Ectodermal cell (in vitro differentiated cells): Measurements from ENCODE around the gene CD300LG.
A peak's percentile ranks its signal among the peaks of the same experiment; 100 is the strongest.

Experiments
- H3K27ac ChIP-seq: 2 replicates; pipeline ENCODE4 v1.7.0; 2013; ENCODE audit warnings: mild to moderate bottlenecking, low read depth, low read length; ENCODE audit not compliant: insufficient read depth, poor library complexity, severe bottlenecking
- H3K27me3 ChIP-seq: 2 replicates; pipeline ENCODE4 v1.7.0; 2013; ENCODE audit warnings: mild to moderate bottlenecking, low read length; ENCODE audit not compliant: insufficient read depth, control insufficient read depth, poor library complexity, severe bottlenecking
- H3K36me3 ChIP-seq: one replicate; pipeline ENCODE4 v1.7.0; 2013; ENCODE audit warnings: low read length; ENCODE audit not compliant: control insufficient read depth, insufficient read depth
- H3K4me1 ChIP-seq: one replicate; pipeline ENCODE4 v1.7.0; 2013; ENCODE audit warnings: low read length; ENCODE audit not compliant: control insufficient read depth, insufficient read depth
- H3K4me3 ChIP-seq: 2 replicates; pipeline ENCODE4 v1.7.0; 2013; ENCODE audit warnings: low read depth, low read length, control low read depth; ENCODE audit not compliant: insufficient read depth
- H3K9me3 ChIP-seq: 2 replicates; pipeline ENCODE4 v1.7.0; 2013; ENCODE audit warnings: mild to moderate bottlenecking, low read length, moderate library complexity; ENCODE audit not compliant: control insufficient read depth
- WGBS, 2 experiments: methylation state at CpG; one replicate each; pipeline ENCODE4 v1.1.7; 2013; ENCODE audit warnings: missing lambda C conversion rate in 2 of 2; 5-methylcytosine and 5-hydroxymethylcytosine counted together

Gene CD300LG

GRCh38 chr17:43823350-43824084 is 23.5 kb upstream of the CD300LG start:
- H3K36me3 ChIP-seq = no peaks in the 10 kb centered on the region
- no peaks in the 10 kb centered on the region for H3K27me3 ChIP-seq
- no peak overlapping the region for H3K27ac ChIP-seq
- WGBS, 2 experiments = 88 to 96% methylated on average over 8 to 10 of the region's 10 CpGs
- no peaks in the 10 kb centered on the region for H3K9me3 ChIP-seq
- no peaks in the 10 kb centered on the region for H3K4me1 ChIP-seq
- no peak overlapping the region for H3K4me3 ChIP-seq

- 91 to 95% methylated on average over 12 of the region's 12 CpGs for WGBS, 2 experiments
Measured at GRCh38 chr17:43825567-43825966, 21.4 kb upstream of the CD300LG start.

GRCh38 chr17:43826206-43826605 is 20.8 kb upstream of the CD300LG start:
- H3K4me1 ChIP-seq = no peaks in the 10 kb centered on the region
- no peaks in the 10 kb centered on the region for H3K36me3 ChIP-seq
- no peaks in the 10 kb centered on the region for H3K27me3 ChIP-seq
- no peak overlapping the region for H3K27ac ChIP-seq
- no peak overlapping the region for H3K4me3 ChIP-seq
- WGBS, 2 experiments = 93 to 95% methylated on average over 7 of the region's 7 CpGs
- no peaks in the 10 kb centered on the region for H3K9me3 ChIP-seq

More at GRCh38 chr17:43825567-43825966, 21.4 kb upstream of the CD300LG start:
- Histone ChIP-seq H3K36me3 (no peaks in the 10 kb centered on the region), H3K4me1 (no peaks in the 10 kb centered on the region), H3K27ac (no peak overlapping the region), H3K4me3 (no peak overlapping the region), H3K9me3 (no peaks in the 10 kb centered on the region), H3K27me3 (no peaks in the 10 kb centered on the region)

GRCh38 chr17:43827596-43827995 is 19.4 kb upstream of the CD300LG start:
- no peak overlapping the region for H3K27ac ChIP-seq
- no peaks in the 10 kb centered on the region for H3K36me3 ChIP-seq
- H3K27me3 ChIP-seq = peaks cover 10% of the 10 kb centered on the region
- no peaks in the 10 kb centered on the region for H3K9me3 ChIP-seq
- 94 to 95% methylated on average over 9 of the region's 9 CpGs for WGBS, 2 experiments
- no peak overlapping the region for H3K4me3 ChIP-seq
- peaks cover 5% of the 10 kb centered on the region for H3K4me1 ChIP-seq

- 94% methylated on average over 14 of the region's 14 CpGs for WGBS, 2 experiments
- Histone ChIP-seq H3K4me3 (no peak overlapping the region), H3K27ac (no peak overlapping the region), H3K27me3 (peaks cover 28% of the 10 kb centered on the region), H3K9me3 (no peaks in the 10 kb centered on the region), H3K4me1 (peaks cover 5% of the 10 kb centered on the region), H3K36me3 (no peaks in the 10 kb centered on the region)
Measured at GRCh38 chr17:43829738-43830137, 17.2 kb upstream of the CD300LG start.

- Histone ChIP-seq H3K4me3 (no peak overlapping the region), H3K27me3 (peaks cover 30% of the 10 kb centered on the region), H3K27ac (no peak overlapping the region), H3K9me3 (no peaks in the 10 kb centered on the region), H3K4me1 (peaks cover 5% of the 10 kb centered on the region), H3K36me3 (no peaks in the 10 kb centered on the region)
- 95% methylated on average over 7 of the region's 7 CpGs for WGBS, 2 experiments
Measured at GRCh38 chr17:43830510-43831140, 16.4 kb upstream of the CD300LG start.

- peaks cover 30% of the 10 kb centered on the region for H3K27me3 ChIP-seq
- no peaks in the 10 kb centered on the region for H3K9me3 ChIP-seq
- peaks cover 5% of the 10 kb centered on the region for H3K4me1 ChIP-seq
- 65 to 78% methylated on average over 7 to 8 of the region's 8 CpGs for WGBS, 2 experiments
- H3K4me3 ChIP-seq = no peak overlapping the region
- H3K27ac ChIP-seq = no peak overlapping the region
- no peaks in the 10 kb centered on the region for H3K36me3 ChIP-seq
Measured at GRCh38 chr17:43831633-43832032, 15.3 kb upstream of the CD300LG start.

GRCh38 chr17:43832168-43832975 is 14.6 kb upstream of the CD300LG start:
- Histone ChIP-seq H3K9me3 (no peaks in the 10 kb centered on the region), H3K36me3 (no peaks in the 10 kb centered on the region), H3K27me3 (peaks cover 30% of the 10 kb centered on the region), H3K4me3 (peak overlapping the region; percentile 72), H3K27ac (no peak overlapping the region), H3K4me1 (peaks cover 5% of the 10 kb centered on the region)
- WGBS, 2 experiments = 9% methylated on average over 50 to 51 of the region's 51 CpGs

- whole genome bisulfite sequencing, 2 experiments = 1% methylated on average over 87 of the region's 87 CpGs
- Histone ChIP-seq H3K36me3 (no peaks in the 10 kb centered on the region), H3K27ac (no peak within 1 kb of the TSS), H3K4me1 (peaks cover 5% of the 10 kb centered on the region), H3K9me3 (no peaks in the 10 kb centered on the region), H3K4me3 (peak within 1 kb of the TSS; percentile 72), H3K27me3 (peaks cover 30% of the 10 kb centered on the region)
Measured at GRCh38 chr17:43832976-43833829, 13.8 kb upstream of the CD300LG start, which contains the start of gene MPP3. MPP3 (minus strand) TSS chr17:43833146; CDS start chr17:43831906, 1,240 bp downstream.
